GM12892 (cell line): ENCODE data around the gene OBSCN.

Experiments used
- DNase-seq: peaks from one replicate; pipeline ENCODE4 v3.0.0; 2011; ENCODE audit not compliant: insufficient read length
- FAIRE-seq: peaks from 2 replicates; lab custom pipeline; 2011; peaks lifted over from hg19 to GRCh38; lab: Jason Lieb, UNC
- POLR2A ChIP-seq: IDR thresholded peaks from 2 replicates; pipeline ENCODE4 v1.6.1; 2011; ENCODE audit warnings: low read depth, low read length, control low read depth
- POLR2AphosphoS5 ChIP-seq: IDR thresholded peaks from 2 replicates; pipeline ENCODE4 v1.6.1; 2011; ENCODE audit warnings: low read depth, low read length, control low read depth
- TAF1 ChIP-seq: IDR thresholded peaks from 2 replicates; pipeline ENCODE4 v1.6.1; 2011; ENCODE audit warnings: low read depth, mild to moderate bottlenecking, control low read depth, low read length, borderline replicate concordance

Gene OBSCN

DNA sequence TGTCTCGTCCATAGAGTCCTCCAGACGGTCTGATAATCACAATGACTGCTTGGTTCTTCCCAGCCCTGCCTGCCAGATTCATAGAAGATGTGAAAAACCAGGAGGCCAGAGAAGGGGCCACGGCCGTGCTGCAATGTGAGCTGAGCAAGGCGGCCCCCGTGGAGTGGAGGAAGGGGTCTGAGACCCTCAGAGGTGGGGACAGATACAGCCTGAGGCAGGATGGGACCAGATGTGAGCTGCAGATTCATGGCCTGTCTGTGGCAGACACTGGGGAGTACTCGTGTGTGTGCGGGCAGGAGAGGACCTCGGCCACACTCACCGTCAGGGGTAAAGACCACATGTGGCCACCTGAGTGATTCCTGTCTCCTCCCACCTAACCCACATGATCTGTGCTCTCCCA lies 86.9 kb downstream of the OBSCN start:
- no peak for DNase-seq
- no peak for FAIRE-seq
- TF ChIP-seq POLR2AphosphoS5, result no peak
- TF ChIP-seq POLR2A, result no peak
- TF ChIP-seq TAF1, result no peak

DNA sequence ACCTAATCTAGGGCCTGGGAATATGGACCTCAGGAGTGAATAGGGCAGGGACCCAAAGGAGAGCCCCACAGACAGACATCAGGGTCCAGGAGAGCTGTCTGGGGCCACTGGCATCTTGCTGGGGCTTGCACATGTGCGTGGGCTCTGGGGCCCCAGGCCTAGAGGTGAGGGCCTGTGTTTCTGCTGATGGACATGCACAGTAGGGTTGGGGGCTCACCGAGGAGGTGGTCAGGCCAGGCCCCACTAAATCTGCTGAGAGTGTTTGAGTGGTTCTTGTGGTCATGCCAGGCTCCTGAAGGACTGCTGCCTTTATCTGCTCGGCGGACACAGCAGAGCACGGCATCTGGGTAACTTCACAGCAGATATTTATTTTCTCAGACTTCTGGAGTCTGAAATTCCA lies 87.4 kb downstream of the OBSCN start:
- DNase-seq, result no peak
- FAIRE-seq, result no peak
- no peak for TF ChIP-seq POLR2AphosphoS5
- TF ChIP-seq POLR2A, result no peak
- no peak for TF ChIP-seq TAF1

- no peak for TF ChIP-seq POLR2AphosphoS5
- TF ChIP-seq POLR2A, result no peak
- TF ChIP-seq TAF1, result no peak
- DNase-seq, result no peak
- no peak for FAIRE-seq
These were observed 88.1 kb downstream of the OBSCN start for GRCh38 chr1:228295981-228296380.

DNA sequence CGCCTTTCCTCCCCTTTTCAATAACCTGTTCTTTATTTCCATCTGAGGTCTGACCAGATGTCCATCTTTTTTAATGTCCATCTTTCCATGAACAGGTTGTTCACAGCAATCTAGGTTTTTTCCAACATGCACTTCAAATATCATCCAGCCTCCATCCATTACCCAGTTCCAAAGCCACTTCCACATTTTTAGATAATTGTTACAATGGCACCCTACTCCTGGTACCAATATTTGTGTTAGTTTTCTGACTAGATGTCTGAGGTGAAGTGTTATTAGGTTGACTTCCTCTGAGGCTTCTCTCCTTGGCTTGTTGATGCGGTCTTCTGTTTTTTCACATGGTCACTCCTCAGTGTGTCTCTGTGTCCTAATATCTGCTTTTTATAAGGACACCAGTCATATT lies 89.4 kb downstream of the OBSCN start:
- TF ChIP-seq TAF1 (no peak), POLR2A (no peak), POLR2AphosphoS5 (no peak)
- no peak for FAIRE-seq
- DNase-seq, result no peak

- no peak for DNase-seq
- FAIRE-seq, result no peak
- TF ChIP-seq TAF1 (no peak), POLR2A (no peak), POLR2AphosphoS5 (no peak)
These were observed 90.0 kb downstream of the OBSCN start for GRCh38 chr1:228297822-228298221.

DNA sequence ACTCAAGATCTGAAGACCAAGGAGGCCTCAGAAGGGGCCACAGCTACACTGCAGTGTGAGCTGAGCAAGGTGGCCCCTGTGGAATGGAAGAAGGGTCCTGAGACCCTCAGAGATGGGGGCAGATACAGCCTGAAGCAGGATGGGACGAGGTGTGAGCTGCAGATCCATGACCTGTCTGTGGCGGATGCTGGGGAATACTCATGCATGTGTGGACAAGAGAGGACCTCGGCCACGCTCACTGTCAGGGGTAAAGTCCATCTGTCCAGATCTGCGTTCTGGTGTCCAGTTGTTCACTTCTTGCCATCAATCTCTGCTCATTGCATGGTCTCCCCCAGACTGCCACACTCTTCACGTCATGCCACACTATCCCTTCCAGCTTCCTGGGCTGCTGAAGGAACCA lies 90.6 kb downstream of the OBSCN start:
- FAIRE-seq (no peak), DNase-seq (no peak)
- TF ChIP-seq POLR2A (no peak), TAF1 (no peak), POLR2AphosphoS5 (no peak)

GRCh38 chr1:228299211-228299610 lies 91.4 kb downstream of the OBSCN start:
- DNase-seq (no peak), FAIRE-seq (no peak)

DNA sequence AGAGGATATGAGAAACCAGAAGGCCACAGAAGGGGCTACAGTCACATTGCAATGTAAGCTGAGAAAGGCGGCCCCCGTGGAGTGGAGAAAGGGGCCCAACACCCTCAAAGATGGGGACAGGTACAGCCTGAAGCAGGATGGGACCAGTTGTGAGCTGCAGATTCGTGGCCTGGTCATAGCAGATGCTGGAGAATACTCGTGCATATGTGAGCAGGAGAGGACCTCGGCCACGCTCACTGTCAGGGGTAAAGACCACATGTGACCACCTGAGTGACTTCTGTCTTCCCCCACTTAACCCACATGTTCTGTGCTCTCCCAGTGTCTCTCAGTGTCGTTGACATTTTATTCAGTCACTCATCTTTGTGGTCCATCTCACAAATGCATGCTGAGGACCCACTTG lies 92.1 kb downstream of the OBSCN start:
- TF ChIP-seq POLR2AphosphoS5 (no peak), TAF1 (no peak), POLR2A (no peak)
- no peak for FAIRE-seq

More at GRCh38 chr1:228299211-228299610, 91.4 kb downstream of the OBSCN start:
- TF ChIP-seq TAF1, result no peak
- no peak for TF ChIP-seq POLR2A
- no peak for TF ChIP-seq POLR2AphosphoS5

GRCh38 chr1:228302086-228302485 lies 94.2 kb downstream of the OBSCN start:
- TF ChIP-seq POLR2AphosphoS5 (no peak), TAF1 (no peak), POLR2A (no peak)
- DNase-seq (no peak), FAIRE-seq (no peak)

More for the DNA sequence above, 92.1 kb downstream of the OBSCN start:
- no peak for DNase-seq

- no peak for TF ChIP-seq POLR2A
- no peak for TF ChIP-seq POLR2AphosphoS5
- no peak for TF ChIP-seq TAF1
- FAIRE-seq, result no peak
These were observed 95.8 kb downstream of the OBSCN start for GRCh38 chr1:228303596-228303995.

GRCh38 chr1:228304225-228304624 lies 96.4 kb downstream of the OBSCN start:
- FAIRE-seq (no peak), DNase-seq (no peak)
- TF ChIP-seq TAF1, result no peak
- TF ChIP-seq POLR2AphosphoS5, result no peak
- TF ChIP-seq POLR2A, result no peak

More at GRCh38 chr1:228303596-228303995, 95.8 kb downstream of the OBSCN start:
- no peak for DNase-seq

- FAIRE-seq (no peak), DNase-seq (no peak)
- TF ChIP-seq POLR2AphosphoS5, result no peak
- TF ChIP-seq TAF1, result no peak
- TF ChIP-seq POLR2A, result no peak
These were observed 97.0 kb downstream of the OBSCN start for GRCh38 chr1:228304766-228305395.

DNA sequence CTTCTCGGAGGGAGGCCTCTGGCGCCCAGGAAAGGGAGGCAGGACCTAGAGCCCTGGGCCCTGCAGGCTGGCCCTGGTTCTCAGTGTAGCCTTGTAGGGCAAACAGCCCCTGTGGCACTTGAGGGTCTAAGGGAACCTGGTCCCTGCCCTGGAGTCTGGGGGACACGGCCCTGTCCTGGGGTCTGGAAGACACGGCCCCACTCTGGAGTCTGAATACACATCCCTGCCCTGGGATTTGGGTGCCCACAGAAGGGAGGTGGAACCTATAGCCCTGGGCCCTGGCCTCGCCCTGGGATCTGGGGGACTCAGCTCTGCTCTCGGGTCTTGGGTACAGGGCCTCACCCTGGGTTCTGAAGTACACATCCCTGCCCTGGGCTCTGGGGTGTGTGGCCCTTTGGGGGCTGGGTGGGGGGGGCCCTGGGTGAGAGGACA lies 97.9 kb downstream of the OBSCN start:
- FAIRE-seq, result no peak
- DNase-seq, result no peak
- TF ChIP-seq POLR2A, result no peak
- TF ChIP-seq POLR2AphosphoS5, result no peak
- TF ChIP-seq TAF1, result no peak
